ENCODE results near the gene KLHL13. TPM values are rescaled to one million over a fixed set of nuclear protein-coding genes. Genes with fewer than 3 reads are reported as not detected.
"Not testable (repeated sequence)": the region's sequence is repeated elsewhere in the genome, so short reads cannot be mapped to it uniquely, and the experiment has no call there.

Gene KLHL13
- total RNA-seq, 2 experiments from 2014 or later: not detected

- DNase-seq: no peak
- no peak overlapping the region for H3K4me3 Mint-ChIP-seq
- no peaks in the 10 kb centered on the region for H3K27me3 Mint-ChIP-seq
- ChIA-PET CTCF (no interaction called here), POLR2A (no interaction called here)
- H3K27ac Mint-ChIP-seq: no peak overlapping the region
- H3K4me1 Mint-ChIP-seq: no peaks in the 10 kb centered on the region
- H3K36me3 Mint-ChIP-seq (ENCODE audit: low read depth): no peaks in the 10 kb centered on the region
- H3K9me3 Mint-ChIP-seq: no peaks in the 10 kb centered on the region
Observed at GRCh38 chrX:118056870-118057269, 59.7 kb downstream of the KLHL13 start.

GRCh38 chrX:118049713-118050112 lies 66.9 kb downstream of the KLHL13 start:
- ChIA-PET CTCF (no interaction called here), POLR2A (no interaction called here)
- no peak for DNase-seq
- H3K9me3 Mint-ChIP-seq: no peaks in the 10 kb centered on the region
- no peak overlapping the region for H3K4me3 Mint-ChIP-seq
- H3K27me3 Mint-ChIP-seq: no peaks in the 10 kb centered on the region
- no peaks in the 10 kb centered on the region for H3K36me3 Mint-ChIP-seq (ENCODE audit: low read depth)
- no peak overlapping the region for H3K27ac Mint-ChIP-seq
- H3K4me1 Mint-ChIP-seq: no peaks in the 10 kb centered on the region

- Mint-ChIP-seq H3K9me3 (no peaks in the 10 kb centered on the region), H3K27me3 (no peaks in the 10 kb centered on the region), H3K36me3 (ENCODE audit: low read depth) (no peaks in the 10 kb centered on the region), H3K27ac (no peak overlapping the region), H3K4me1 (no peaks in the 10 kb centered on the region), H3K4me3 (no peak overlapping the region)
- DNase-seq: no peak
- ChIA-PET POLR2A (no interaction called here), CTCF (no interaction called here)
Observed at GRCh38 chrX:118047446-118048186, 69.0 kb downstream of the KLHL13 start.

- no peaks in the 10 kb centered on the region for H3K36me3 Mint-ChIP-seq (ENCODE audit: low read depth)
- H3K27me3 Mint-ChIP-seq: no peaks in the 10 kb centered on the region
- no peaks in the 10 kb centered on the region for H3K4me1 Mint-ChIP-seq
- DNase-seq: no peak
- CTCF ChIA-PET: no interaction called here
- H3K9me3 Mint-ChIP-seq: no peaks in the 10 kb centered on the region
- no peak overlapping the region for H3K27ac Mint-ChIP-seq
- POLR2A ChIA-PET: no interaction called here
- H3K4me3 Mint-ChIP-seq: no peak overlapping the region
Observed at GRCh38 chrX:118039591-118039990, 77.0 kb downstream of the KLHL13 start.

GRCh38 chrX:118038614-118039365 lies 77.8 kb downstream of the KLHL13 start:
- no peaks in the 10 kb centered on the region for H3K9me3 Mint-ChIP-seq
- DNase-seq: no peak
- ChIA-PET POLR2A (no interaction called here), CTCF (no interaction called here)
- H3K36me3 Mint-ChIP-seq (ENCODE audit: low read depth): no peaks in the 10 kb centered on the region
- H3K4me1 Mint-ChIP-seq: no peaks in the 10 kb centered on the region
- no peaks in the 10 kb centered on the region for H3K27me3 Mint-ChIP-seq
- H3K27ac Mint-ChIP-seq: no peak overlapping the region
- no peak overlapping the region for H3K4me3 Mint-ChIP-seq

GRCh38 chrX:118026631-118027030 lies 90.0 kb downstream of the KLHL13 start:
- DNase-seq: no peak
- ChIA-PET CTCF (no interaction called here), POLR2A (no interaction called here)
- no peaks in the 10 kb centered on the region for H3K27me3 Mint-ChIP-seq
- H3K36me3 Mint-ChIP-seq (ENCODE audit: low read depth): no peaks in the 10 kb centered on the region
- no peaks in the 10 kb centered on the region for H3K9me3 Mint-ChIP-seq
- no peak overlapping the region for H3K4me3 Mint-ChIP-seq
- no peak overlapping the region for H3K27ac Mint-ChIP-seq
- no peaks in the 10 kb centered on the region for H3K4me1 Mint-ChIP-seq

- Mint-ChIP-seq H3K4me1 (no peaks in the 10 kb centered on the region), H3K4me3 (no peak overlapping the region), H3K27ac (no peak overlapping the region), H3K9me3 (no peaks in the 10 kb centered on the region), H3K27me3 (no peaks in the 10 kb centered on the region), H3K36me3 (ENCODE audit: low read depth) (no peaks in the 10 kb centered on the region)
- no peak for DNase-seq
- POLR2A ChIA-PET: no interaction called here
- CTCF ChIA-PET: no interaction called here
Observed at GRCh38 chrX:118025226-118025625, 91.4 kb downstream of the KLHL13 start.

- ChIA-PET POLR2A (no interaction called here), CTCF (no interaction called here)
- DNase-seq: no peak
- H3K27me3 Mint-ChIP-seq: no peaks in the 10 kb centered on the region
- H3K9me3 Mint-ChIP-seq: no peaks in the 10 kb centered on the region
- no peak overlapping the region for H3K4me3 Mint-ChIP-seq
- no peaks in the 10 kb centered on the region for H3K36me3 Mint-ChIP-seq (ENCODE audit: low read depth)
- H3K4me1 Mint-ChIP-seq: no peaks in the 10 kb centered on the region
- no peak overlapping the region for H3K27ac Mint-ChIP-seq
Observed at GRCh38 chrX:118024482-118024881, 92.1 kb downstream of the KLHL13 start.

- POLR2A ChIA-PET: no interaction called here
- no peak overlapping the region for H3K4me3 Mint-ChIP-seq
- no peak overlapping the region for H3K27ac Mint-ChIP-seq
- H3K27me3 Mint-ChIP-seq: no peaks in the 10 kb centered on the region
- CTCF ChIA-PET: no interaction called here
- no peaks in the 10 kb centered on the region for H3K36me3 Mint-ChIP-seq (ENCODE audit: low read depth)
- no peaks in the 10 kb centered on the region for H3K9me3 Mint-ChIP-seq
- H3K4me1 Mint-ChIP-seq: no peaks in the 10 kb centered on the region
- DNase-seq: no peak
Observed at GRCh38 chrX:118022753-118023152, 93.9 kb downstream of the KLHL13 start.

- POLR2A ChIA-PET: no interaction called here
- H3K4me1 Mint-ChIP-seq: no peaks in the 10 kb centered on the region
- CTCF ChIA-PET: no interaction called here
Observed at GRCh38 chrX:118016422-118016821, 100.2 kb downstream of the KLHL13 start.

GRCh38 chrX:118002417-118002816 lies 114.2 kb downstream of the KLHL13 start:
- CTCF ChIA-PET; H3K4me1 Mint-ChIP-seq; H3K36me3 Mint-ChIP-seq (ENCODE audit: low read depth); DNase-seq; H3K9me3 Mint-ChIP-seq; H3K27ac Mint-ChIP-seq; POLR2A ChIA-PET; H3K4me3 Mint-ChIP-seq; H3K27me3 Mint-ChIP-seq: not testable (repeated sequence)

More at GRCh38 chrX:118016422-118016821, 100.2 kb downstream of the KLHL13 start:
- H3K27ac Mint-ChIP-seq: no peak overlapping the region
- H3K27me3 Mint-ChIP-seq: no peaks in the 10 kb centered on the region
- DNase-seq: no peak
- H3K9me3 Mint-ChIP-seq: no peaks in the 10 kb centered on the region
- no peak overlapping the region for H3K4me3 Mint-ChIP-seq
- no peaks in the 10 kb centered on the region for H3K36me3 Mint-ChIP-seq (ENCODE audit: low read depth)

- DNase-seq: no peak
- ChIA-PET POLR2A (no interaction called here), CTCF (no interaction called here)
- H3K9me3 Mint-ChIP-seq: peaks cover 2% of the 10 kb centered on the region
- no peaks in the 10 kb centered on the region for H3K4me1 Mint-ChIP-seq
- H3K27ac Mint-ChIP-seq: no peak overlapping the region
- no peaks in the 10 kb centered on the region for H3K36me3 Mint-ChIP-seq (ENCODE audit: low read depth)
- no peak overlapping the region for H3K4me3 Mint-ChIP-seq
- H3K27me3 Mint-ChIP-seq: no peaks in the 10 kb centered on the region
Observed at GRCh38 chrX:118000518-118000917, 116.1 kb downstream of the KLHL13 start.

GRCh38 chrX:117998171-117998570 lies 118.4 kb downstream of the KLHL13 start:
- H3K4me1 Mint-ChIP-seq: no peaks in the 10 kb centered on the region
- DNase-seq: no peak
- no peaks in the 10 kb centered on the region for H3K9me3 Mint-ChIP-seq
- no peaks in the 10 kb centered on the region for H3K27me3 Mint-ChIP-seq
- ChIA-PET CTCF (no interaction called here), POLR2A (no interaction called here)
- no peak overlapping the region for H3K4me3 Mint-ChIP-seq
- no peaks in the 10 kb centered on the region for H3K36me3 Mint-ChIP-seq (ENCODE audit: low read depth)
- H3K27ac Mint-ChIP-seq: no peak overlapping the region

- CTCF ChIA-PET: no interaction called here
- no peak overlapping the region for H3K4me3 Mint-ChIP-seq
- H3K27me3 Mint-ChIP-seq: no peaks in the 10 kb centered on the region
- no peaks in the 10 kb centered on the region for H3K36me3 Mint-ChIP-seq (ENCODE audit: low read depth)
- no peak overlapping the region for H3K27ac Mint-ChIP-seq
- POLR2A ChIA-PET: no interaction called here
- H3K4me1 Mint-ChIP-seq: no peaks in the 10 kb centered on the region
- H3K9me3 Mint-ChIP-seq: no peaks in the 10 kb centered on the region
- DNase-seq: no peak
Observed at GRCh38 chrX:117996918-117997480, 119.6 kb downstream of the KLHL13 start.

Measured in activated CD4-positive, alpha-beta memory T cell treated with anti-CD3 and anti-CD28 coated beads, Interleukin-2, amount 10 ng/mL, durations not matched to agents 7 days and 5 days (primary cell).